Prostate gland (tissue), 2 donors: ENCODE measurements around the gene KDM4B. TPM values are rescaled to one million over a fixed set of nuclear protein-coding genes. Genes with fewer than 3 reads are reported as not detected.

ENCODE experiments used
- DNase-seq: peaks from one replicate; pipeline ENCODE4 v3.0.0-alpha.2; 2019; ENCODE audit warnings: low spot score
- H3K27ac ChIP-seq, 2 donors: fragments of 200-600 bp; sonication (generic); 2 replicates each; pipeline ENCODE4 v1.5.1; 2017 to 2019
- H3K27me3 ChIP-seq: fragments of 200-600 bp; sonication (generic); replicated peaks from 2 replicates; pipeline ENCODE4 v1.5.1; 2019; ENCODE audit not compliant: insufficient read depth
- H3K36me3 ChIP-seq, 2 donors: fragments of 200-600 bp; sonication (generic); 1 replicate in 1 of 2; 2 replicates in 1 of 2; pipeline versions ENCODE4 v1.5.1 to v1.8.1; 2017 to 2019
- H3K4me1 ChIP-seq: fragments of 200-600 bp; sonication (generic); replicated peaks from 2 replicates; pipeline ENCODE4 v1.5.1; 2019
- H3K4me3 ChIP-seq, 2 donors: fragments of 200-600 bp; sonication (generic); 2 replicates each; pipeline ENCODE4 v1.5.1; 2017 to 2019
- H3K9me3 ChIP-seq: fragments of 200-600 bp; sonication (generic); 2 replicates; pipeline ENCODE4 v1.5.1; 2017
- POLR2A ChIP-seq: fragments of 450-650 bp; IDR thresholded peaks from one replicate; pipeline ENCODE4 v1.6.1; 2016; ENCODE audit warnings: antibody characterized with exemption, mild to moderate bottlenecking
- POLR2AphosphoS5 ChIP-seq: sonication (generic); formaldehyde crosslinking; IDR thresholded peaks from one replicate; pipeline ENCODE4 v1.6.1; 2017; ENCODE audit warnings: antibody characterized with exemption
- WGBS: methylation state at CpG from one replicate; pipeline ENCODE4 v1.1.5; 2018; 5-methylcytosine and 5-hydroxymethylcytosine counted together
- intact Hi-C: fragments of 100-400 bp; cut with DNase I; formaldehyde crosslinking; loops from one replicate; pipeline ENCODE4 v1.14.2; 2022
- total RNA-seq, 2 donors: library from RNA; depleted of rRNA; stranded (reverse); fragments of >200 nt; gene quantifications; one replicate each; pipeline ENCODE4 v1.1.0, GENCODE V29; 2016
- TF ChIP-seq, protein P1 (sequence below), 4 experiments: fragments of 200-600 bp in 2 of 4; fragments of 450-650 bp in 2 of 4; sonication (generic) in 2 of 4; IDR thresholded peaks; 1 replicate in 3 of 4; 2 replicates in 1 of 4; pipeline ENCODE4 v1.5.1; 2016 to 2019; ENCODE audit warnings: antibody characterized with exemption in 4 of 4, mild to moderate bottlenecking in 2 of 4, moderate library complexity in 2 of 4

The KDM4B gene
- total RNA-seq, 2 donors from 2014 or later: 74.6 to 136 TPM

- 89% methylated on average over 30 of the region's 30 CpGs for WGBS
- peaks cover 6% of the 10 kb centered on the region for H3K4me1 ChIP-seq
- H3K27ac ChIP-seq: no peak overlapping the region
- intact Hi-C loops: loop anchor here (5.0 kb wide), 1 partner anchor 82 kb away; no protein-coding TSS in a partner anchor
- H3K36me3 ChIP-seq: peaks cover 15 to 47% of the 10 kb centered on the region in 2 donors
- no peak for DNase-seq
- TF ChIP-seq, protein P1, sequence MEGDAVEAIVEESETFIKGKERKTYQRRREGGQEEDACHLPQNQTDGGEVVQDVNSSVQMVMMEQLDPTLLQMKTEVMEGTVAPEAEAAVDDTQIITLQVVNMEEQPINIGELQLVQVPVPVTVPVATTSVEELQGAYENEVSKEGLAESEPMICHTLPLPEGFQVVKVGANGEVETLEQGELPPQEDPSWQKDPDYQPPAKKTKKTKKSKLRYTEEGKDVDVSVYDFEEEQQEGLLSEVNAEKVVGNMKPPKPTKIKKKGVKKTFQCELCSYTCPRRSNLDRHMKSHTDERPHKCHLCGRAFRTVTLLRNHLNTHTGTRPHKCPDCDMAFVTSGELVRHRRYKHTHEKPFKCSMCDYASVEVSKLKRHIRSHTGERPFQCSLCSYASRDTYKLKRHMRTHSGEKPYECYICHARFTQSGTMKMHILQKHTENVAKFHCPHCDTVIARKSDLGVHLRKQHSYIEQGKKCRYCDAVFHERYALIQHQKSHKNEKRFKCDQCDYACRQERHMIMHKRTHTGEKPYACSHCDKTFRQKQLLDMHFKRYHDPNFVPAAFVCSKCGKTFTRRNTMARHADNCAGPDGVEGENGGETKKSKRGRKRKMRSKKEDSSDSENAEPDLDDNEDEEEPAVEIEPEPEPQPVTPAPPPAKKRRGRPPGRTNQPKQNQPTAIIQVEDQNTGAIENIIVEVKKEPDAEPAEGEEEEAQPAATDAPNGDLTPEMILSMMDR (IDR thresholded peaks at IDR 0.05): no peak
- H3K27me3 ChIP-seq: no peaks in the 10 kb centered on the region
- H3K4me3 ChIP-seq: no peak overlapping the region
- no peaks in the 10 kb centered on the region for H3K9me3 ChIP-seq
Measured at GRCh38 chr19:5133986-5134595, 165.2 kb downstream of the KDM4B start.

GRCh38 chr19:5134691-5135090 is 165.8 kb downstream of the KDM4B start:
- intact Hi-C loops: loop anchor here (5.0 kb wide), 1 partner anchor 82 kb away; no protein-coding TSS in a partner anchor
- peaks cover 6% of the 10 kb centered on the region for H3K4me1 ChIP-seq
- TF ChIP-seq POLR2AphosphoS5: no peak
- TF ChIP-seq, protein P1 (IDR thresholded peaks at IDR 0.05): no peak
- no peak for TF ChIP-seq POLR2A
- H3K36me3 ChIP-seq: peaks cover 15 to 47% of the 10 kb centered on the region in 2 donors
- H3K27me3 ChIP-seq: no peaks in the 10 kb centered on the region
- H3K9me3 ChIP-seq: no peaks in the 10 kb centered on the region
- H3K4me3 ChIP-seq: no peak overlapping the region
- no peak overlapping the region for H3K27ac ChIP-seq
- no peak for DNase-seq
- 91% methylated on average over 10 of the region's 10 CpGs for WGBS

- no peak for DNase-seq
- WGBS: 84% methylated on average over 25 of the region's 25 CpGs
- H3K36me3 ChIP-seq: peaks cover 15 to 47% of the 10 kb centered on the region in 2 donors
- H3K27me3 ChIP-seq: no peaks in the 10 kb centered on the region
- H3K27ac ChIP-seq: no peak overlapping the region
- no peaks in the 10 kb centered on the region for H3K9me3 ChIP-seq
- peaks cover 6% of the 10 kb centered on the region for H3K4me1 ChIP-seq
- no peak for TF ChIP-seq POLR2A
- TF ChIP-seq POLR2AphosphoS5: no peak
- TF ChIP-seq, protein P1 (IDR thresholded peaks at IDR 0.05): no peak
- intact Hi-C loops: no loop called here
- no peak overlapping the region for H3K4me3 ChIP-seq
Measured at GRCh38 chr19:5136073-5136855, 167.4 kb downstream of the KDM4B start.

DNA sequence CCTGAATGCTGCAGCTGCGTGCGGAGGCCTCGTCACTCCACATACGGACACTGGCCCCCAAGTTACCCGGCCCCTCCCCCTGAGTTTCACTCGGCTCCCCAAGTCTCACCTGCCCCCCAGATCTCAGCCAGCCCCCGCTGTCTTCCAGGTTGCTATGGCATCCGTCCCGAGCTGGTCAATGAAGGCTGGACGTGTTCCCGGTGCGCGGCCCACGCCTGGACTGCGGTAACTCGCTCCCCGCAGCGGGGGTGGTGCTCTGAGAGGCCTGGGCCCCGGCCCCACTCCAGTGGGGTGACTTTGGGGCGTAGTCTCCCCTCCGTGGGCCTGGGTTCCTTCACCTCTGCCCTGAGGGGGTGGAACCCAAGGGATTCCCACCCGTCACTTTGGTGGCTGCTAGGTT is 168.2 kb downstream of the KDM4B start:
- no peaks in the 10 kb centered on the region for H3K9me3 ChIP-seq
- intact Hi-C loops: no loop called here
- TF ChIP-seq POLR2A: no peak
- TF ChIP-seq, protein P1 (IDR thresholded peaks at IDR 0.05): no peak
- no peak for TF ChIP-seq POLR2AphosphoS5
- H3K4me1 ChIP-seq: peaks cover under 1% of the 10 kb centered on the region
- H3K27ac ChIP-seq: no peak overlapping the region
- H3K4me3 ChIP-seq: no peak overlapping the region
- 87% methylated on average over 22 of the region's 22 CpGs for WGBS
- no peaks in the 10 kb centered on the region for H3K27me3 ChIP-seq
- DNase-seq: no peak
- peaks cover 15 to 47% of the 10 kb centered on the region in 2 donors for H3K36me3 ChIP-seq
